WERI-Rb-1 (cell line): ENCODE data around the gene IL21.

Experiments used
- DNase-seq: peaks from one replicate; pipeline ENCODE4 v3.0.0-alpha.2; 2020
- H3K27ac ChIP-seq: fragments of 250-450 bp; sonication (Bioruptor Pico); 2 replicates; pipeline ENCODE4 v1.5.1; 2020; ENCODE audit warnings: mild to moderate bottlenecking, moderate library complexity
- H3K27me3 ChIP-seq: fragments of 250-450 bp; sonication (Bioruptor Pico); 2 replicates; pipeline ENCODE4 v1.5.1; 2021; ENCODE audit warnings: mild to moderate bottlenecking, low read depth, moderate library complexity; ENCODE audit not compliant: insufficient read depth, severe bottlenecking
- H3K36me3 ChIP-seq: fragments of 250-450 bp; sonication (Bioruptor Pico); 2 replicates; pipeline ENCODE4 v1.5.1; 2020; ENCODE audit warnings: mild to moderate bottlenecking, moderate library complexity
- H3K4me3 ChIP-seq: 2 replicates; pipeline ENCODE4 v1.5.1; 2011; ENCODE audit warnings: low read depth, mild to moderate bottlenecking, control low read depth, low read length
- H3K9me3 ChIP-seq: fragments of 250-450 bp; sonication (Bioruptor Pico); 2 replicates; pipeline ENCODE4 v1.5.1; 2021; ENCODE audit warnings: mild to moderate bottlenecking, moderate library complexity; ENCODE audit not compliant: severe bottlenecking
- TF ChIP-seq, protein P1 (sequence below): IDR thresholded peaks from 2 replicates; pipeline ENCODE4 v1.5.1; 2011; ENCODE audit warnings: low read depth, mild to moderate bottlenecking, control low read depth, inconsistent platforms, low read length

Gene IL21

DNA sequence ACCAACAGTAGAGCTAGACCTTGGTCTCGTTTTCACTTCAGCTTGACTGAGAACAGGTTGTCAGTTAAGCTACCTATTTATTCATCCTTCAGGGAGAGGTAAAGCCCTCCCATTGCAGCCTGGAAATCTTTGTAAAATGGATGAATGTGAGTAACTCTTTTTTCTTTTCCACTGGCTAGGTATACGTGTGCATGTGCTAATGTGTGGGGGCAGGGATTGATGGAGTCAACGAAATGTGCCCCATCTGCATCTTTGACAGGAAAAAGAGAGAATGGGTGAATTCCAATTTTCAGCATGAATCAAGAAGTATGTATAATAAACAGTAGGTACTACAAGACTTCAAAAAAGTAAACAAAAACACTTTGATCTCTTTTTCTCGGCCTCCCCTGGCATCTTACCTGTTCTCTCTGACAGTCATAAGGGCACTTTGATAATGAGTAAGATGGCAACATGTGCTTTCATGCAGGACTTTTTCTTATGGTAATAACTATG, at the start of gene IL21:
Gene IL21 (minus strand): TSS at position 51 of the 492 bp plus-strand sequence. CDS start 55 bp downstream, outside the sequence.
- TF ChIP-seq, protein P1, sequence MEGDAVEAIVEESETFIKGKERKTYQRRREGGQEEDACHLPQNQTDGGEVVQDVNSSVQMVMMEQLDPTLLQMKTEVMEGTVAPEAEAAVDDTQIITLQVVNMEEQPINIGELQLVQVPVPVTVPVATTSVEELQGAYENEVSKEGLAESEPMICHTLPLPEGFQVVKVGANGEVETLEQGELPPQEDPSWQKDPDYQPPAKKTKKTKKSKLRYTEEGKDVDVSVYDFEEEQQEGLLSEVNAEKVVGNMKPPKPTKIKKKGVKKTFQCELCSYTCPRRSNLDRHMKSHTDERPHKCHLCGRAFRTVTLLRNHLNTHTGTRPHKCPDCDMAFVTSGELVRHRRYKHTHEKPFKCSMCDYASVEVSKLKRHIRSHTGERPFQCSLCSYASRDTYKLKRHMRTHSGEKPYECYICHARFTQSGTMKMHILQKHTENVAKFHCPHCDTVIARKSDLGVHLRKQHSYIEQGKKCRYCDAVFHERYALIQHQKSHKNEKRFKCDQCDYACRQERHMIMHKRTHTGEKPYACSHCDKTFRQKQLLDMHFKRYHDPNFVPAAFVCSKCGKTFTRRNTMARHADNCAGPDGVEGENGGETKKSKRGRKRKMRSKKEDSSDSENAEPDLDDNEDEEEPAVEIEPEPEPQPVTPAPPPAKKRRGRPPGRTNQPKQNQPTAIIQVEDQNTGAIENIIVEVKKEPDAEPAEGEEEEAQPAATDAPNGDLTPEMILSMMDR: no peak
- no peaks in the 10 kb centered on the region for H3K27me3 ChIP-seq
- DNase-seq: no peak
- no peaks in the 10 kb centered on the region for H3K9me3 ChIP-seq
- H3K4me3 ChIP-seq: no peak within 1 kb of the TSS
- no peaks in the 10 kb centered on the region for H3K36me3 ChIP-seq
- H3K27ac ChIP-seq: no peak within 1 kb of the TSS

DNA sequence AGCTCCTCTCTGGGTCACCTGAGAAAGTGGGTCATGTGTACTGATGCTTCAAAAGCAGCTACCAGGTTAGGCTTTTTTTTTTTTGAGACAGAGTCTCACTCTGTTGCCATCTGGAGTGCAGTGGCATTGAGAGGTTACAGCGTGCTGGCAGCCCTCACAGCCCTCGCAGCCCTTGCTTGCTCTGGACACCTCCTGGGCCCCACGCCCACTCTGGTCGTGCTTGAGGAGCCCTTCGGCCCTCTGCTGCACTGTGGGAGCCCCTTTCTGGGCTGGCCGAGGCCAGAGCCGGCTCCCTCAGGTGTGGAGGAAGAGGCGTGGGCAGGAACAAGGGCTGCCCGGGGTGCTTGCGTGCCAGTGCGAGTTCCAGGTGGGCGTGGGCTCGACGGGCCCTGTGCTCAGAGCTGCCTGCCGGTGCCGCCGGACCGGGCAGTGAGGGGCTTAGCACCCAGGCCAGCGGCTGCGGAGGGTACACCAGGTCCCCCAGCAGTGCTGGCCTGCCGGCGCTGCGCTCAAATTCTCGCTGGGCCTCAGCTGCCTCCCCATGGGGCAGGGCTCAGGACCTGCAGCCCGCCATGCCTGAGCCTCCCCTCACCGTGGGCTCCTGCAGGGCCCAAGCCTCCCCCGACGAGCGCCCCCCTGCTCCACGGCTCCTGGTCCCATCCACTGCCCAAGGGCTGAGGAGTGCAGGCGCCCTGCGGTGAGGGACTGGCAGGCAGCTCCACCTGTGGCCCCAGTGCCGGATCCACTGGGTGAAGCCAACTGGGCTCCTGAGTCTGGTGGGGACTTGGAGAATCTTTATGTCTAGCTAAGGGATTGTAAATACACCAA, 49.3 kb upstream of the IL21 start:
- no peak overlapping the region for H3K27ac ChIP-seq

DNA sequence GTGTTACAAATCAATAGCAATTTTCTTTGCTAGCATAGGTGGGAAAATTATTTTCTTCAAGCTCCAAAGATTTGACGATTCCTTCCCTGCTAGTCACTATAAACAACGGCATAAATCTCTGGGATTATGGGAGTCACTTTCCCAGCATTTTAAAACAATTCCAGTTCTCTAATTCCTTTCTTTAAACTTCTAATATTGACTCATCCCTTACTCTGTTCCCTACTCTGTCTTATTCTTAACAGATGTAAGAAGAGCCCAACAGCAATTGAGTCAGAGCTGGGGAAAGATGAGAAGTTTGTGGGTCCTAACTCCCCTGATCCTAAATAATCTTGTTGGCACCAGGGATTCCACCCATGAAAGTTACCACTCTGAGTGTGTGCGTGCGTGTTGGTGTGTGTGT, 47.4 kb upstream of the IL21 start:
- DNase-seq: no peak
- Histone ChIP-seq H3K27ac (no peak overlapping the region), H3K4me3 (no peak overlapping the region), H3K9me3 (peaks cover 4% of the 10 kb centered on the region), H3K36me3 (no peaks in the 10 kb centered on the region), H3K27me3 (no peaks in the 10 kb centered on the region)
- TF ChIP-seq, protein P1: no peak

More for the DNA sequence above, 49.3 kb upstream of the IL21 start:
- Histone ChIP-seq H3K36me3 (no peaks in the 10 kb centered on the region), H3K27me3 (no peaks in the 10 kb centered on the region), H3K9me3 (peaks cover 4% of the 10 kb centered on the region), H3K4me3 (no peak overlapping the region)
- TF ChIP-seq, protein P1: no peak
- DNase-seq: no peak

DNA sequence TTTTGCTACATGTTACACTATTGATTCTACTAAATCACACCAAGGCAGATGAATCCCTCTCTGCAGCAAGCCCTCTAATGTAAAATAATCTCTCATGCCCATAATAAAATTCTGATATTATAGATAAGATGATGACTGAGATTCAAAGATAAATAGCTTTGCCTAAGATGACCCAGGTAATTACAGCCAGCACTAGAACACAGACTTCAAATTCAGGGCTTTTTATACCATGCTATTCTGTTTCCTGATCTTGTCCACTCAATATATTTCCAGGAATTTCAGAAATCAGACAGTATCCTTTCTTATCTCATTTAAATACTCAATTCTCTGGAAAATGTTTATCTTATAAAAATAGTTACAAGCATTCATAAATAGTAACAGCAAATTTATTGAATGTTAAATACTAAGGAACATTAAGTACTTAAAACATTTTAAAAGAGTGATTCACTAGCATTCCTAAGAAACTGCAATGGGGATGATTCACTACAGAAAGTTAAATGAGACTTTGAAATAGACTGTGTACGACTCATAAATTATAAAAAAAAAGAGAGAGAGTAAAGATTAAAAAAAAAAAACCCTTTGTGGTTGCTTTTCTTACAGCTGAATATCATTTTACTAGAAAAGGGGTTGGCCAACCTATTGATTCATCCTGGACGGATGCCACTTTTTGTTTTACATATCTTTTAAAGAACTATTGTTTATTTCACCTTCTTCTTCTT, 45.8 kb upstream of the IL21 start:
- Histone ChIP-seq H3K27ac (no peak overlapping the region), H3K27me3 (no peaks in the 10 kb centered on the region), H3K4me3 (no peak overlapping the region), H3K9me3 (peaks cover 4% of the 10 kb centered on the region), H3K36me3 (no peaks in the 10 kb centered on the region)
- TF ChIP-seq, protein P1: no peak
- no peak for DNase-seq

DNA sequence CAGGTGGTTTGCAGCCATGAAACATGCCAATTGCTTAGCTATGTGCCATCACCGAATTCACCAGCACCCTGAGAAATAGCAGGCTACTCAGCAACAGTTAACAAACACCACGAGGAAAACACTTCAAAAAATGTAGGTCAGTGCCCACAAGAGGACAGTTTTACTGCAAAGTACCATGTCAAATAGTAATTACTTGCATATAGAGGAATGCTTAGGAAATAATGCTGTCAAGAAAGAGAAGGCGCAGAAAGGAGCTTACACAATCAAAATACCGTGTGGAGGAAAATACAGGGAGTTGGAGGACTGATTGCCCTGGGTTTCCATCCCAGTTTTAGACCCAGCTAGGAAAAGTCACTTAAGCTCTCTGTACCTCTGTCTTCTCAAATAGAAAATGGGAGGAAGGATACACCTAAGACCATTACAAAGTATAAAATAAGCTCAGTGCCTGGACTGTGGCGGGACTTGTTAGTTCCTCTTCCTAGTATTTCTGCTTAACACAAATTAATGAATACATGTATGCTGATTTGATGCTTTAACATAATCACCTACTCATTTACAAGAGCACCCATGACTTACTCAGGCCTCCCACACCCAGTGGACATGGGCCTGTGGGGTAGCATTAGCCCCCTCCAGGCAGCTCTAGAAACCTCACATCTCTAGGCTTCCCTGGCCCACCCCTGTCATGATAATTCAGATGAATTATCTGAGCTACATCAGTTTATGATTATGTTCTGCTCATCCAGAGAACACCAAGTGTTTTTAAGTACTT, 44.5 kb upstream of the IL21 start:
- Histone ChIP-seq H3K9me3 (no peaks in the 10 kb centered on the region), H3K36me3 (no peaks in the 10 kb centered on the region), H3K27me3 (no peaks in the 10 kb centered on the region), H3K4me3 (no peak overlapping the region), H3K27ac (no peak overlapping the region)
- no peak for DNase-seq
- TF ChIP-seq, protein P1: no peak
